Tongue (tissue), 2 donors: Measurements from ENCODE around the gene GRM4. TPM values are rescaled to one million over a fixed set of nuclear protein-coding genes. Genes with fewer than 3 reads are reported as not detected.
A peak's percentile ranks its signal among the peaks of the same experiment; 100 is the strongest.

Experiments
- DNase-seq: peaks from one replicate; pipeline ENCODE4 v3.0.0-alpha.2; 2015
- total RNA-seq: library from RNA; depleted of rRNA; stranded (reverse); fragments of >200 nt; gene quantifications from one replicate; pipeline ENCODE4 v1.2.3, GENCODE V29; 2014

GRM4 gene
- total RNA-seq, 1 donor from 2014 or later: 0.51 TPM

- DNase-seq: no peak
These were observed 62.8 kb downstream of the GRM4 start for GRCh38 chr6:34082864-34083626.

DNA sequence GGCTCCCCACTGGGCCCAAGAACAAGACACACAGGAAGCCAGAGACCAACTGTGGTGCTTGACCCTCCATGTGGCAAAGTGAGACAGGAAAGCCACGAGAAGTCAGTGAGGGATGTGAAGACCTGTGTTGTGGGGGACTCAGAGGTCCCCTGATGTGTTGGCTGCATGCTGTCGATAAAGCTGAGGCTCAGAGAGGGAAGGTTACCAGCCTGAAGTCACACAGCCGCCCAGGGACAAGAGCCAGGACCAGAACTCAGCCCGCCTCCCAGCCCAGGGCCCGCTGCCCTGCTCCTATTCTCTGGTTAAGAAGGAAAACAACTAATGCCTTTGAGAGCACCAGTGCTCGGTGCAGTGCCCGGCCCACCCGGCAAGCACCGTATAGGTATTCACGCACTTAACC lies 63.5 kb downstream of the GRM4 start:
- DNase-seq: no peak

- DNase-seq: no peak
These were observed 65.5 kb downstream of the GRM4 start for GRCh38 chr6:34080357-34080756.

DNA sequence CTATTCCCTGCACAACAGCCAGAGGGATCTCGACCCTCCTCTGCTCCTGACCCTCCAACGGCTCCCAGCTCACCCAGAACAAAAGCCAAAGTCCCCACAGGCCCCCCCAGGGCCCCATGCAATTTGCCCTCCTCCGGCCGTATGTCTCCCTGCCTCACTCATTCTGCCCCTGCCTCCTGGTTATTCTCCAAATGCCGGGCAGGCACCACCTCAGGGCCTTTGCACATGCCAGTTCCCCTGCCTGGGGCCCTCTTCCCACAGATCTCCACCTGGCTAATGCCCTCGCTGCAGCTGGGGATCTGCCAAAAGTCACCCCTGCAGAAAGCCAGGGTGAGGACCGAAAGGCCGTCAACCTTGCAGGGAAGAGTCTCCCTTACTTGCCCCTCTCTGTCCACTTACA lies 66.0 kb downstream of the GRM4 start:
- no peak for DNase-seq

- DNase-seq: no peak
These were observed 70.0 kb downstream of the GRM4 start for GRCh38 chr6:34075906-34076305.

- no peak for DNase-seq
These were observed 71.7 kb downstream of the GRM4 start for GRCh38 chr6:34074064-34074742.

DNA sequence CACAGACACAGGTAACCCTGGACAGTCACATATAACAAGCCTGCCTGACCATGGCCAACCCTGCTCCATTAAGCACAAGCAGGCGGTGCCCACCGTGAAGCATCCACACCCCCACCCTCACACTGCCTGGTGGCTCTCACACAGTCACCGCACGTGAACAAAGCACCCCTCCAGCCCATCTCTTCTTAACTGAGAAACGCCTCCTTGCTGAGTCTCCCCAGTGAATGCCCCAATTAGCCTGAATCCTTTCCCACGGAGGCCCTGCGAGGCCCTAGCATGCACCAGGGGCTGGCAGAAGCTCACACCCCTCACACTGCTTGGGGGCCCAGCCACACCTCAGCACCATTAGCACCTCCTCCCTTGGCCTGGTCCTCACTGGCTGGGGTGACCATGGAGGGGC lies 72.3 kb downstream of the GRM4 start:
- DNase-seq: no peak

DNA sequence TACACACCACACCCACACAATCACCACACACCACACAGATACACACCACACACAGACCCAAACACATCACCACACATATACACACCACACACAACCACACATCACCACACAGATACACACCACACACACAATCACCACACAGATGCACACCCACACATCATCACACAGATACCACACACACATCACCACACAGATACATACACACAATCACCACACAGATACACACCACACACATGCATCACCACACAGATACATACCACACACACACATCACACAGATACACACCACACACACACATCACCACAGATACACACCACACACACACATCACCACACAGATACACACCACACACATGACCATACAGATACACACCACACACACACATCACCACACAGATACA lies 73.2 kb downstream of the GRM4 start:
- no peak for DNase-seq

- no peak for DNase-seq
These were observed 74.0 kb downstream of the GRM4 start for GRCh38 chr6:34071884-34072379.

DNA sequence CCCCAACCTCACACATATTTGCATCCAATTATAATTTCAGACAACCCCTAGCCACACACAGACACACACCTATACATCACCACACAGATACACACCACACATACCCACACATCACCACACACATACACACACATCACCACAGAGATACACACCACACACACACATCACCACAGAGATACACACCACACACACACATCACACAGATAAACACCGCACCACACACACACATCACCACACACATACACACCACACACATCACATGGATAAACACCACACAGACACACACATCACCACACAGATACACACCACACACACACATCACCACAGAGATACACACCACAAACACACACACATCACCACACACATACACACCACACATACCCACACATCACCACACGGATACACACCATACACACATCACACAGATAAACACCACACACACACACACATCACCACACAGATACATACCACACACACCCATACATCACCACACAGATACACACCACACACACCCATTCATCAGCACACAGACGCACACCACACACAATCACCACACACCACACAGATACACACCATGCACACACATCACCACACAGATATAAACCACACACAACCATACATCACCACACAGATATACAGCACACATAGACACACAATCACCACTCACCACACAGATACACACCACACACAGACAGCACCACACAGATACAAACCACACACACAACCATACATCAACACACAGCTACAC lies 74.6 kb downstream of the GRM4 start:
- DNase-seq: no peak

DNA sequence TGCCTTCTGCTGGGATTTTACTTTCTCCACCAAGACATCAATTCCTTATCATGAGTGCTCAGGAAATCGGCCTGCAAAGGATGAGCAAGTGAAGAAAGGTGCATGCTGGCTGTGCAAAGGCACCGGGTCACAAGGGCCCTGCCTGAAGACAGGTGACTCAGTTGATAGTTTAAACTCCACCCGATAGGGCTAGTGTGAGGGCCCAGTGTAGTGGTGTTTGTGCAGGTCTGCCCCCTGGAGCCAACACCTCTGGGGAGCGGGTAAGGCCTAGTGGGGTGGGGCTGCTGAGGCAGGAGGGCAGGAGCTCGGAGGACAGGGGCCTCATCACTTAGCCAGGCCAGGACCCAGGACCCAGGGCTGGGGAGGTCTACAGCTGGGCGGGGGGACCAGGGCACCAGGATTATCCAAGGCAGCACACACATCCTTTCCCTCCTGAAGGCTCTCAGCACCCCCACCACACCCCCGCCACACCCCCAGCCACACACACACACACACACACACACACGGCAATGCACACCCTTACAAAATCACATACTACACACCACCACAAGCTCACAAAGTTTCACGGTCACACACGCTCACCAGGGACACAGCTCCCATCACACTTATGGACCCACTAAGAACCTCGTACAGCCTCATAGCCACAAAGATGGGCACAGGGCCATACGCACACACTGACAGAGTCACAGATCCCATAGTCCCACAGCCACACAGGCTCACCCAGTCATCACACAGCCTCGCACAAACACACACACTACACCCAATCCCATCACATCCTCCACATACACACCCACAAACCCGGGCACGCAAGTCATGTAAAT lies 75.4 kb downstream of the GRM4 start:
- DNase-seq: no peak

DNA sequence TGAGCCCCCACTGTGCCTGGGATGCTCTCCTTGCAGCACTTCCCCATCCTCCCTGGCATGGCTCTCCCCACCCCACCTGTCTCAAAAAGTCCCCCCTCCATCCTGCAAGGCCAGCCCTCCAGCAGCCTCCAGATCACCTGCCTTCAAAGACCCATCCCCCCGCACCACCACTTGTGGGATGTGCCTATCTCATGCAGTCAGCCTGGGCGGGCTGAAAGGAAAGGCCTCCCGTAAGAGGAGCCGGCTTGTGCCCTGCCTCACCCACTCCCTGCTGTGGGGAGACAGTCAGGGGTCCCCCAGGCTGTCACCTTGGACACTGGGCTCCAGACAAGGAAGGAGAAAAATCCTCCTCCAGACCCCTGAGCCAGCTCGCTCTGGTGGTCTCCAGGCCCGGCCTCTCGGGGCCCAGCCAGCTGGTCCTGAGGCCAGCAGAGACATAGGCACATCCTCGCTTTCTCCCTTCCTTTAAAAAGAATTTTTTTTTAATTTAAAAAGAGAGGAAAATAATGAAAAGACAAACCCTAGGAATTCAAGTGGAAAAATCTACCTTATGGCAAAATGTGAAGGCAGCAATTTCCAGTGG lies 77.3 kb downstream of the GRM4 start:
- DNase-seq: no peak

- DNase-seq: peak; percentile 11
These were observed 78.1 kb downstream of the GRM4 start for GRCh38 chr6:34067814-34068213.

DNA sequence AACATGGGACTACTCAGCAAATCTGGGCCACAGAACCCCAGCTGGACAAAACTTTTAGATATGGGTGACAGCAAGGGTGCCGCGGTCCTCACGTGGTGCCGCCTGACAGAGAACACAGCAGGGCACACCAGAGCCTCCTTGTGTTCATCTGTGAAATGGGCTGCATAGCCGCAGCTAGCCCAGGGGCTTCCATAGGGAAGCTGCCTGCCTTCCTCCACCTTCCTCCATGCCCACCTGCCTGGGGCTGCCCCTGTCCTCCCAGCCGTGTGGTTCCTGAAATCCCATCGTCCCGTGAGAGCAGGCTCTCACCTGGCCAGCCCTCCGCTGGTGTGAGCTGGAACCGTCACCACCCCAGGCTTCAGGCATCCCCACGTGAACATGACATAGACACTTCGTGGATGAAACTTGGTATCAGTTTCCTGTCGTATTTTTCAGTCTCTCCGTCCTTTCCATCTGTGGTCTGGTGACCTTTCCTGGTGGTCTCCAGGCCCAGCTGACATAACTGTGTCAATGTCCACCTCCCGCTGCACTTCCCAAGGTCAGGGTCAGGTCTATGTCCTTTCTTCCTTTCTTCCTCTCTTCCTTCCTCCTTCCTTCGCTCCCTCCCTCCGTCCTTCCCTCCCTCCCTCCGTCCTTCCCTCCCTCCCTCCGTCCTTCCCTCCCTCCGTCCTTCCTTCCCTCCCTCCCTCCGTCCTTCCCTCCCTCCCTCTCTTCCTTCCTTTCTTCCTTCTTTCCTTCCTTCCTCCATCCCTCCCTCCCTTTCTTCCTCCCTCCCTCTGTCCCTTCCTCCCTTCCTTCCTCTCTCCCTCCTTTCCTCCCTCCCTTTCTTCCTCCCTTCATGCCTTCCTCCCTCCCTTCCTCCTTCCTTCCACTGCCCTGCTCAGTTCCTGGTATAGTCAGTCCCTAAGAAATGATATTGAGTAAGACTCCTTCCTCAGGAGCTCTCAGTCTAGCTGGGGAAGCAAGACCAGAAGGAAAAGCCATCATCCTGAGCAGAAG lies 78.8 kb downstream of the GRM4 start:
- DNase-seq: no peak

- DNase-seq: no peak
These were observed 79.7 kb downstream of the GRM4 start for GRCh38 chr6:34066218-34066571.

GRCh38 chr6:34065466-34066217 lies 80.2 kb downstream of the GRM4 start:
- peak; percentile 38 for DNase-seq

DNA sequence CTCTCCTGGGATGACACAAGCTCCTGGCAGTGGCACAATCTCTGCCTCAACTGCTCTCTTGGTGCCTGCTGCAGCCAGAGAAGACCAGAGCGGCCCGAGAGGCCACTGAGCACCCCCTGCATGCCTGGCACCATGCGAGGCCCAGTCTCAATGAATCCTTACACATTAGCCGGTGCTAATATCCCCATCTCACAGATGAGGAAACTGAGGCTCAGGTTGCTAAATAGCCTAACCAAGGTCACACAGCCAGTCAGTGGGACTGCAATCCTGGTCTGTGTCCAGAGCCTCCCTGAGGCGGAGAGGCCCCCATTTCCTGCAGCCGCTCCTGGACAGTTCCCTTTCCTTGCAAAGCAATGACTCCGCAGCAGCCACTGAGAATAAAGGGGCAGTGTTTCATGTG lies 81.2 kb downstream of the GRM4 start:
- DNase-seq: no peak

DNA sequence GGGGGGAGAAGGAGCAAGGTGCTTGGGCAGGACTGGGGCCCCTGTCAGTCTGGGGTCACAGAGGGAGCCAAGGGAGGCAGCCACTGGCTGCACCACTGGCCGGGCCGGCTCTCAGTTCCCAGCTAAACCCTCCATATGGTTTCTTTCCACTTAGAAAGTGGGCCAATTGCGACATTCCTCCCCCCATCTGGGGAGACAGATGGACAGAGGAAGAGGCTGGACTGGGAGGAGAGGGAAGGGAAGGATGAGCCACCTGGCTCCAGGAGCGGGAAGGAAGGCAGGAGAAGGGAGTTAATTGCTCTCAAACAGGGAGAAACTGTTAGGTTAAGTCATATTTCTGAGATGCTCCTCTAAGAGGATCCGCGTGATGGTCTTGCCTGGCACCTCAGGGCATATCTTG lies 82.2 kb downstream of the GRM4 start:
- peak; percentile 34 for DNase-seq

DNA sequence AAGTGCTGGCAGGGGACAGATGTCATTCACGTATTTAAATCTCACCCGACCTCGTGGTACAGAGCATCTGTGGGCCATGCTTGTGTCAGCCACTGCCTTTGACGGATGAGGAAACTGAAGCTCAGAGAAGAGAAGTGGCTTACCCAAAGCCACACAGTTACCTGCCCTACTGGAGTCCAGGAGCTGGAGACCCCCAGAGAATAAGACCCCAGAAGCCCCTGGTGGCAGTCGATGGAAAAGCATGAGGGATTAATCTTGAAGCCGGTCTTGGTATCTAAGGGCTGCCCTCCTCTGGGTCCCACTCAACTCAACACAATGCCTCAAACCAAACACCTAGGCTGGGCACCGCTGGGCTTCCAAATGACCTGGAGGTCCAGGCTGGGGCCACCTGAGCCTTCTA lies 83.1 kb downstream of the GRM4 start:
- DNase-seq: no peak

GRCh38 chr6:34062156-34062555 lies 83.7 kb downstream of the GRM4 start:
- no peak for DNase-seq
